Skin of body (tissue), 2 donors: Measurements from ENCODE around the gene CAMKMT. TPM values are rescaled to one million over a fixed set of nuclear protein-coding genes. Genes with fewer than 3 reads are reported as not detected.
"Not testable (repeated sequence)": the region's sequence is repeated elsewhere in the genome, so short reads cannot be mapped to it uniquely, and the experiment has no call there.

Experiments used
- DNase-seq: peaks from one replicate; lab custom pipeline; 2025; lab: John Stamatoyannopoulos, UW
- total RNA-seq: library from RNA; depleted of rRNA; stranded (reverse); fragments of >200 nt; gene quantifications from one replicate; pipeline ENCODE4 v1.2.3, GENCODE V29; 2014

Gene CAMKMT
- total RNA-seq, 1 donor from 2014 or later: 11.7 TPM

GRCh38 chr2:44360749-44361329 is 908 bp upstream of the CAMKMT start:
- no peak for DNase-seq

GRCh38 chr2:44362207-44363015 is 664 bp downstream of the CAMKMT start:
- DNase-seq: peak; percentile 66

- DNase-seq: peak; percentile 16
Measured at GRCh38 chr2:44364604-44365003, 2.9 kb downstream of the CAMKMT start.

- no peak for DNase-seq
Measured at GRCh38 chr2:44367591-44367990, 5.8 kb downstream of the CAMKMT start.

GRCh38 chr2:44369392-44369791 is 7.6 kb downstream of the CAMKMT start:
- no peak for DNase-seq

GRCh38 chr2:44371445-44371844 is 9.7 kb downstream of the CAMKMT start:
- no peak for DNase-seq

GRCh38 chr2:44372246-44372645 is 10.5 kb downstream of the CAMKMT start:
- no peak for DNase-seq

GRCh38 chr2:44377486-44377885 is 15.7 kb downstream of the CAMKMT start:
- DNase-seq: no peak

- DNase-seq: not testable (repeated sequence)
Measured at GRCh38 chr2:44385226-44385625, 23.5 kb downstream of the CAMKMT start.

GRCh38 chr2:44388877-44389276 is 27.1 kb downstream of the CAMKMT start:
- no peak for DNase-seq

GRCh38 chr2:44389895-44390294 is 28.1 kb downstream of the CAMKMT start:
- no peak for DNase-seq

GRCh38 chr2:44392338-44392943 is 30.7 kb downstream of the CAMKMT start:
- peak; percentile 9 for DNase-seq

- DNase-seq: peak; percentile 8
Measured at GRCh38 chr2:44397447-44398175, 35.9 kb downstream of the CAMKMT start.

- DNase-seq: no peak
Measured at GRCh38 chr2:44398243-44398897, 36.6 kb downstream of the CAMKMT start.

GRCh38 chr2:44420725-44421124 is 59.0 kb downstream of the CAMKMT start:
- DNase-seq: no peak

GRCh38 chr2:44424211-44424610 is 62.5 kb downstream of the CAMKMT start:
- no peak for DNase-seq

- no peak for DNase-seq
Measured at GRCh38 chr2:44429034-44429433, 67.3 kb downstream of the CAMKMT start.

GRCh38 chr2:44430342-44430741 is 68.6 kb downstream of the CAMKMT start:
- DNase-seq: no peak

- no peak for DNase-seq
Measured at GRCh38 chr2:44433895-44434294, 72.1 kb downstream of the CAMKMT start.

- DNase-seq: no peak
Measured at GRCh38 chr2:44441200-44441599, 79.5 kb downstream of the CAMKMT start.

- DNase-seq: no peak
Measured at GRCh38 chr2:44442019-44442418, 80.3 kb downstream of the CAMKMT start.
